ENCODE measurements around the gene FAXC. TPM values are rescaled to one million over a fixed set of nuclear protein-coding genes. Genes with fewer than 3 reads are reported as not detected.

FAXC gene
- total and polyA plus RNA-seq, 5 donors, result 0.06 to 0.45 (median 0.30) TPM; not detected in 1

GRCh38 chr6:99250476-99250875, 99.0 kb downstream of the FAXC start:
- H3K9me3 ChIP-seq (ENCODE audit: control insufficient read depth, low read length), result no peaks in the 10 kb centered on the region
- 93% methylated on average over 2 of the region's 2 CpGs for WGBS
- H3K4me1 ChIP-seq (ENCODE audit: control insufficient read depth, insufficient read depth, low read length), result no peaks in the 10 kb centered on the region
- intact Hi-C loops (cut with DNase I), result no loop called here
- H3K27ac ChIP-seq (ENCODE audit: low read length), result no peak overlapping the region
- no peak overlapping the region for H3K4me3 ChIP-seq (ENCODE audit: low read length)
- ATAC-seq (no peak), DNase-seq (no peak)
- no peaks in the 10 kb centered on the region for H3K27me3 ChIP-seq (ENCODE audit: control insufficient read depth, insufficient read depth)

- no peak overlapping the region for H3K4me3 ChIP-seq (ENCODE audit: low read length)
- DNase-seq (no peak), ATAC-seq (no peak)
- H3K9me3 ChIP-seq (ENCODE audit: control insufficient read depth, low read length), result no peaks in the 10 kb centered on the region
- 92% methylated on average over 1 of the region's 1 CpG for WGBS
- H3K4me1 ChIP-seq (ENCODE audit: control insufficient read depth, insufficient read depth, low read length), result no peaks in the 10 kb centered on the region
- no peak overlapping the region for H3K27ac ChIP-seq (ENCODE audit: low read length)
- intact Hi-C loops (cut with DNase I), result no loop called here
- no peaks in the 10 kb centered on the region for H3K27me3 ChIP-seq (ENCODE audit: control insufficient read depth, insufficient read depth)
These were observed 102.9 kb downstream of the FAXC start for GRCh38 chr6:99246602-99247001.

GRCh38 chr6:99241905-99242534, 107.5 kb downstream of the FAXC start:
- intact Hi-C loops (cut with DNase I), result loop anchor here in 3 of 4 donors (5.0 kb wide), 1 partner anchor 90 kb away; no protein-coding TSS in a partner anchor

GRCh38 chr6:99236010-99236409, 113.5 kb downstream of the FAXC start:
- H3K4me1 ChIP-seq (ENCODE audit: control insufficient read depth, insufficient read depth, low read length), result no peaks in the 10 kb centered on the region
- no peaks in the 10 kb centered on the region for H3K9me3 ChIP-seq (ENCODE audit: control insufficient read depth, low read length)
- DNase-seq, result no peak
- no peak overlapping the region for H3K27ac ChIP-seq (ENCODE audit: low read length)
- H3K4me3 ChIP-seq (ENCODE audit: low read length), result no peak overlapping the region
- 75% methylated on average over 3 of the region's 3 CpGs for WGBS
- intact Hi-C loops (cut with DNase I), result no loop called here
- no peak for ATAC-seq
- no peaks in the 10 kb centered on the region for H3K27me3 ChIP-seq (ENCODE audit: control insufficient read depth, insufficient read depth)

More at GRCh38 chr6:99241905-99242534, 107.5 kb downstream of the FAXC start:
- WGBS, result 31% methylated on average over 5 of the region's 5 CpGs
- H3K4me3 ChIP-seq (ENCODE audit: low read length), result no peak overlapping the region
- H3K27ac ChIP-seq (ENCODE audit: low read length), result no peak overlapping the region
- no peaks in the 10 kb centered on the region for H3K27me3 ChIP-seq (ENCODE audit: control insufficient read depth, insufficient read depth)
- no peaks in the 10 kb centered on the region for H3K9me3 ChIP-seq (ENCODE audit: control insufficient read depth, low read length)
- H3K4me1 ChIP-seq (ENCODE audit: control insufficient read depth, insufficient read depth, low read length), result no peaks in the 10 kb centered on the region
- ATAC-seq, result no peak
- DNase-seq, result no peak

GRCh38 chr6:99233219-99233618, 116.3 kb downstream of the FAXC start:
- Histone ChIP-seq H3K27me3 (ENCODE audit: control insufficient read depth, insufficient read depth) (no peaks in the 10 kb centered on the region), H3K27ac (ENCODE audit: low read length) (no peak overlapping the region), H3K9me3 (ENCODE audit: control insufficient read depth, low read length) (no peaks in the 10 kb centered on the region), H3K4me1 (ENCODE audit: control insufficient read depth, insufficient read depth, low read length) (no peaks in the 10 kb centered on the region), H3K4me3 (ENCODE audit: low read length) (no peak overlapping the region)
- DNase-seq (no peak), ATAC-seq (no peak)
- WGBS, result 81% methylated on average over 4 of the region's 4 CpGs
- intact Hi-C loops (cut with DNase I), result no loop called here

- Histone ChIP-seq H3K9me3 (ENCODE audit: control insufficient read depth, low read length) (no peaks in the 10 kb centered on the region), H3K27ac (ENCODE audit: low read length) (no peak overlapping the region), H3K4me1 (ENCODE audit: control insufficient read depth, insufficient read depth, low read length) (no peaks in the 10 kb centered on the region), H3K27me3 (ENCODE audit: control insufficient read depth, insufficient read depth) (no peaks in the 10 kb centered on the region), H3K4me3 (ENCODE audit: low read length) (no peak overlapping the region)
- intact Hi-C loops (cut with DNase I), result no loop called here
- DNase-seq (no peak), ATAC-seq (no peak)
- 67% methylated on average over 8 of the region's 8 CpGs for WGBS
These were observed 117.4 kb downstream of the FAXC start for GRCh38 chr6:99232056-99232455.

- Histone ChIP-seq H3K27ac (ENCODE audit: low read length) (no peak overlapping the region), H3K4me3 (ENCODE audit: low read length) (no peak overlapping the region), H3K9me3 (ENCODE audit: control insufficient read depth, low read length) (no peaks in the 10 kb centered on the region), H3K4me1 (ENCODE audit: control insufficient read depth, insufficient read depth, low read length) (no peaks in the 10 kb centered on the region), H3K27me3 (ENCODE audit: control insufficient read depth, insufficient read depth) (no peaks in the 10 kb centered on the region)
- intact Hi-C loops (cut with DNase I), result no loop called here
- ATAC-seq, result no peak
- WGBS, result 45% methylated on average over 3 of the region's 3 CpGs
- no peak for DNase-seq
These were observed 124.3 kb downstream of the FAXC start for GRCh38 chr6:99225172-99225571.

Other genes with a start within 250 kb of the FAXC start
- 10 to 100 TPM; 17.9 to 31.4 (median 24.6) TPM for gene COQ3, start 44.5 kb upstream of the FAXC start, total RNA-seq
- gene COQ3, start 44.5 kb upstream of the FAXC start, polyA plus RNA-seq, result 39.2 TPM
- 10 to 100 TPM; 62.4 to 79.2 (median 66.6) TPM for gene PNISR, start 75.6 kb upstream of the FAXC start, total RNA-seq
- gene PNISR, start 75.6 kb upstream of the FAXC start, polyA plus RNA-seq, result 53.9 TPM
- 10 to 100 TPM; 10.1 to 12.6 (median 10.6) TPM for gene USP45, start 165.7 kb upstream of the FAXC start, total RNA-seq
- 4.1 TPM for gene USP45, start 165.7 kb upstream of the FAXC start, polyA plus RNA-seq
- 10 to 100 TPM; 19.8 to 28.4 (median 21.8) TPM for gene CCNC, start 219.0 kb upstream of the FAXC start, total RNA-seq
- 17.4 TPM for gene CCNC, start 219.0 kb upstream of the FAXC start, polyA plus RNA-seq